GM13977 (cell line): ENCODE results near the gene PLAAT5.
"Not testable (repeated sequence)": the region's sequence is repeated elsewhere in the genome, so short reads cannot be mapped to it uniquely, and the experiment has no call there.

ENCODE experiments used
- DNase-seq: peaks from one replicate; pipeline ENCODE4 v3.0.0; 2012; ENCODE audit warnings: low spot score
- CTCF ChIP-seq: IDR thresholded peaks from 2 replicates; pipeline ENCODE4 v1.5.1; 2012; ENCODE audit warnings: mild to moderate bottlenecking, control low read depth; ENCODE audit not compliant: insufficient read depth; ENCODE audit errors: extremely low read depth, missing control alignments
- in situ Hi-C: fragments of 300-500 bp; cut with MboI; formaldehyde crosslinking; loops from one replicate; pipeline ENCODE4 v1.12.0; 2022; ENCODE audit warnings: low sequenced_read_pairs, low pct_unique_long_range_greater_than_20kb, mixed read lengths, inconsistent platforms; ENCODE audit not compliant: unreplicated experiment

Gene PLAAT5

GRCh38 chr11:63443714-63444113 is 47.3 kb downstream of the PLAAT5 start:
- no peak for DNase-seq
- TF ChIP-seq CTCF = no peak
- in situ Hi-C loops = no loop called here

- in situ Hi-C loops, DNase-seq: not testable (repeated sequence)
Observed at GRCh38 chr11:63435831-63436230, 55.1 kb downstream of the PLAAT5 start.

GRCh38 chr11:63435351-63435750 is 55.6 kb downstream of the PLAAT5 start:
- DNase-seq, in situ Hi-C loops: not testable (repeated sequence)

GRCh38 chr11:63430731-63431130 is 60.2 kb downstream of the PLAAT5 start:
- in situ Hi-C loops, DNase-seq: not testable (repeated sequence)

GRCh38 chr11:63427971-63428508 is 62.9 kb downstream of the PLAAT5 start:
- in situ Hi-C loops = no loop called here
- DNase-seq = no peak
- no peak for TF ChIP-seq CTCF

GRCh38 chr11:63417174-63417852 is 73.7 kb downstream of the PLAAT5 start:
- in situ Hi-C loops = no loop called here
- no peak for DNase-seq
- TF ChIP-seq CTCF = no peak
